HL-60 (cell line): ENCODE data around the gene GBP2.
"Not testable (repeated sequence)": the region's sequence is repeated elsewhere in the genome, so short reads cannot be mapped to it uniquely, and the experiment has no call there.

Experiments
- POLR2AphosphoS5 ChIP-seq: IDR thresholded peaks from 2 replicates; pipeline ENCODE4 v1.6.1; 2012; ENCODE audit warnings: low read depth
- SPI1 ChIP-seq: IDR thresholded peaks from 2 replicates; pipeline ENCODE4 v1.6.1; 2012; ENCODE audit warnings: low read depth, mild to moderate bottlenecking, borderline replicate concordance
- TF ChIP-seq, protein P1 (sequence below): IDR thresholded peaks from one replicate; pipeline ENCODE4 v1.5.1; 2011; ENCODE audit warnings: low read length, control low read depth, inconsistent platforms; ENCODE audit not compliant: insufficient read depth

DNA sequence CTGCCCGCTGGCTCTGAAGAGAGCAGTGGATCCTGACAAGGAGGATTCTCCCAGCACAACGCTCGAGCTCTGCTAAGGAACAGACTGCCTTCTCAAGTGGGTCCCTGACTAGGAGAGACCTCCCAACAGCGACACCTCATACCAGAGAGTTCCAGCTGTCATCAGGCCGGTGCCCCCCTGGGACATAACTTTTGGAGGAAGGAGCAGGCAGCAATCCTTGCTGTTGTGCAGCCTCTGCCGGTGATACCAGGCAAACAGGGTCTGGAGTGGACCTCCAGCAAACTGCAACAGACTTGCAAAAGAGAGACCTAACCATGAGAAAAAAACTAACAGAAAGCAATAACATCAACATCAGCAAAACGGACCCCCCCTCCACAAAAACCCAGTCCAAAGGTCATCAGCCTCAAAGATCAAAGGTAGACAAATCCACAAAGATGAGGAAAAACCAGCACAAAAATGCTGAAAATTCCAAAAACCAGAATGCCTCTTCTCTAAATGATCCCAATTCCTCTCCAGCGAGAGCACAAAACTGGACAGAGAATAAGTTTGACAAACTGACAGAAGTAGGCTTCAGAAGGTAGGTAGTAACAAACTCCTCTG lies 53.3 kb downstream of the GBP2 start:
- TF ChIP-seq, protein P1, sequence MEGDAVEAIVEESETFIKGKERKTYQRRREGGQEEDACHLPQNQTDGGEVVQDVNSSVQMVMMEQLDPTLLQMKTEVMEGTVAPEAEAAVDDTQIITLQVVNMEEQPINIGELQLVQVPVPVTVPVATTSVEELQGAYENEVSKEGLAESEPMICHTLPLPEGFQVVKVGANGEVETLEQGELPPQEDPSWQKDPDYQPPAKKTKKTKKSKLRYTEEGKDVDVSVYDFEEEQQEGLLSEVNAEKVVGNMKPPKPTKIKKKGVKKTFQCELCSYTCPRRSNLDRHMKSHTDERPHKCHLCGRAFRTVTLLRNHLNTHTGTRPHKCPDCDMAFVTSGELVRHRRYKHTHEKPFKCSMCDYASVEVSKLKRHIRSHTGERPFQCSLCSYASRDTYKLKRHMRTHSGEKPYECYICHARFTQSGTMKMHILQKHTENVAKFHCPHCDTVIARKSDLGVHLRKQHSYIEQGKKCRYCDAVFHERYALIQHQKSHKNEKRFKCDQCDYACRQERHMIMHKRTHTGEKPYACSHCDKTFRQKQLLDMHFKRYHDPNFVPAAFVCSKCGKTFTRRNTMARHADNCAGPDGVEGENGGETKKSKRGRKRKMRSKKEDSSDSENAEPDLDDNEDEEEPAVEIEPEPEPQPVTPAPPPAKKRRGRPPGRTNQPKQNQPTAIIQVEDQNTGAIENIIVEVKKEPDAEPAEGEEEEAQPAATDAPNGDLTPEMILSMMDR: not testable (repeated sequence)
- TF ChIP-seq POLR2AphosphoS5, SPI1: not testable (repeated sequence)
